H1 (cell line): ENCODE data around the gene RNF146. TPM values are rescaled to one million over a fixed set of nuclear protein-coding genes. Genes with fewer than 3 reads are reported as not detected.

ENCODE experiments used
- CTCF ChIA-PET: fragments of 300-600 bp; sonication (Branson Sonifier 250); formaldehyde crosslinking; loops from one replicate; lab custom pipeline; 2021; ENCODE audit not compliant: partially characterized antibody; lab: Charles Lee
- POLR2A ChIA-PET: fragments of 300-600 bp; sonication (Branson Sonifier 250); formaldehyde crosslinking; loops from one replicate; lab custom pipeline; 2021; ENCODE audit warnings: inconsistent platforms; ENCODE audit not compliant: partially characterized antibody; lab: Charles Lee
- DNase-seq, 2 experiments: peaks; one replicate each; pipeline versions ENCODE4 v3.0.0 to v3.0.0-alpha.2; 2010 to 2022; ENCODE audit warnings: low spot score in 2 of 2, low read depth in 1 of 2, mixed read lengths in 1 of 2
- FAIRE-seq: peaks from 2 replicates; lab custom pipeline; 2011; peaks lifted over from hg19 to GRCh38; lab: Jason Lieb, UNC
- H2AFZ ChIP-seq: 2 replicates; pipeline ENCODE4 v1.8.1; 2012; ENCODE audit warnings: low read length, inconsistent platforms
- H2AK5ac ChIP-seq: 2 replicates; pipeline ENCODE4 v1.6.1; 2013; ENCODE audit warnings: low read depth, low read length
- H2BK120ac ChIP-seq: replicated peaks from 2 replicates; pipeline ENCODE3; 2013; ENCODE audit warnings: low read depth, low read length, inconsistent platforms
- H2BK12ac ChIP-seq: 2 replicates; pipeline ENCODE4 v1.6.1; 2013; ENCODE audit warnings: low read depth, low read length
- H2BK15ac ChIP-seq: 2 replicates; pipeline ENCODE4 v1.6.1; 2013; ENCODE audit warnings: low read length
- H2BK20ac ChIP-seq: 2 replicates; pipeline ENCODE4 v1.6.1; 2013; ENCODE audit warnings: low read length
- H2BK5ac ChIP-seq: 2 replicates; pipeline ENCODE4 v1.6.1; 2013; ENCODE audit warnings: low read depth, low read length
- H3K14ac ChIP-seq: 2 replicates; pipeline ENCODE4 v1.6.1; 2013; ENCODE audit warnings: inconsistent platforms; ENCODE audit not compliant: insufficient read length
- H3K18ac ChIP-seq: 2 replicates; pipeline ENCODE4 v1.6.1; 2013; ENCODE audit warnings: low read length; ENCODE audit errors: extremely low read depth
- H3K23ac ChIP-seq: 2 replicates; pipeline ENCODE4 v1.6.1; 2013; ENCODE audit warnings: inconsistent platforms; ENCODE audit not compliant: insufficient read length
- H3K23me2 ChIP-seq: 2 replicates; pipeline ENCODE4 v1.6.1; 2013; ENCODE audit warnings: low read depth, low read length
- H3K27ac ChIP-seq: 2 replicates; pipeline ENCODE4 v1.6.1; 2011; ENCODE audit warnings: low read depth, low read length, inconsistent platforms
- H3K27me3 ChIP-seq, 4 experiments: replicated peaks in 1 of 4; 1 replicate in 1 of 4; 2 replicates in 3 of 4; pipeline versions ENCODE4 v1.6.1 to v1.8.1; 2011 to 2013; ENCODE audit warnings: low read length in 3 of 4, mild to moderate bottlenecking in 3 of 4, inconsistent platforms in 2 of 4, mixed read lengths in 2 of 4, moderate library complexity in 1 of 4; ENCODE audit not compliant: control insufficient read depth in 3 of 4, insufficient read depth in 3 of 4; ENCODE audit errors: extremely low read depth in 1 of 4
- H3K36me3 ChIP-seq, 4 experiments: 2 replicates each; pipeline versions ENCODE4 v1.6.1 to v1.8.1; 2011 to 2013; ENCODE audit warnings: mild to moderate bottlenecking in 4 of 4, low read length in 3 of 4, moderate library complexity in 2 of 4, control low read depth in 1 of 4, inconsistent platforms in 1 of 4; ENCODE audit not compliant: insufficient read depth in 4 of 4, control insufficient read depth in 2 of 4
- H3K4ac ChIP-seq: replicated peaks from 2 replicates; pipeline ENCODE3; 2013; ENCODE audit warnings: low read length, low read depth, mixed read lengths, inconsistent platforms; ENCODE audit not compliant: insufficient read length
- H3K4me1 ChIP-seq, 4 experiments: replicated peaks in 1 of 4; 1 replicate in 1 of 4; 2 replicates in 3 of 4; pipeline versions ENCODE4 v1.6.1 to v1.8.1; 2011 to 2013; ENCODE audit warnings: low read length in 3 of 4, inconsistent platforms in 2 of 4, mixed read lengths in 1 of 4; ENCODE audit not compliant: insufficient read depth in 4 of 4, control insufficient read depth in 3 of 4
- H3K4me2 ChIP-seq, 2 experiments: 2 replicates each; pipeline versions ENCODE4 v1.6.1 to v1.8.1; 2011 to 2013; ENCODE audit warnings: low read depth in 2 of 2, low read length in 2 of 2, control low read depth in 1 of 2, inconsistent platforms in 1 of 2, mild to moderate bottlenecking in 1 of 2; ENCODE audit not compliant: insufficient read depth in 1 of 2
- H3K4me3 ChIP-seq, 4 experiments: fragments of 200-600, 300-600 bp in 1 of 4; sonication (generic), shearing (Covaris generic), sonication (Bioruptor Twin) in 1 of 4; 2 replicates each; pipeline versions ENCODE4 v1.5.1 to v1.8.1; 2011 to 2016; ENCODE audit warnings: low read length in 4 of 4, low read depth in 3 of 4, control low read depth in 2 of 4, inconsistent platforms in 2 of 4, mild to moderate bottlenecking in 2 of 4, mixed read lengths in 1 of 4, moderate library complexity in 1 of 4; ENCODE audit not compliant: insufficient read depth in 2 of 4; ENCODE audit errors: extremely low read depth in 1 of 4
- H3K56ac ChIP-seq: replicated peaks from 2 replicates; pipeline ENCODE3; 2013; ENCODE audit warnings: low read depth, mild to moderate bottlenecking, mixed read lengths, low read length, inconsistent platforms; ENCODE audit not compliant: insufficient read length
- H3K79me1 ChIP-seq: 2 replicates; pipeline ENCODE4 v1.6.1; 2013; ENCODE audit warnings: low read depth, low read length, control low read depth
- H3K79me2 ChIP-seq, 2 experiments: 2 replicates each; pipeline versions ENCODE4 v1.6.1 to v1.8.1; 2012 to 2013; ENCODE audit warnings: low read length in 2 of 2, mild to moderate bottlenecking in 2 of 2, inconsistent platforms in 1 of 2; ENCODE audit not compliant: insufficient read depth in 2 of 2, control insufficient read depth in 1 of 2
- H3K9ac ChIP-seq, 4 experiments: replicated peaks in 1 of 4; 1 replicate in 1 of 4; 2 replicates in 3 of 4; pipeline versions ENCODE4 v1.6.1 to v1.8.1; 2011 to 2013; ENCODE audit warnings: low read depth in 3 of 4, low read length in 3 of 4, control low read depth in 2 of 4, mild to moderate bottlenecking in 2 of 4, moderate library complexity in 2 of 4, inconsistent platforms in 1 of 4; ENCODE audit errors: extremely low read depth in 1 of 4
- H3K9me3 ChIP-seq, 2 experiments: 2 replicates each; pipeline versions ENCODE4 v1.6.1 to v1.8.1; 2012 to 2013; ENCODE audit warnings: mild to moderate bottlenecking in 2 of 2, moderate library complexity in 2 of 2, control low read depth in 1 of 2, inconsistent platforms in 1 of 2, low read depth in 1 of 2, low read length in 1 of 2, mixed read lengths in 1 of 2; ENCODE audit not compliant: insufficient read depth in 2 of 2
- H4K20me1 ChIP-seq, 2 experiments: replicated peaks in 1 of 2; 2 replicates each; pipeline versions ENCODE3 to v1.8.1; 2011 to 2013; ENCODE audit warnings: inconsistent platforms in 2 of 2, low read length in 2 of 2, mild to moderate bottlenecking in 1 of 2; ENCODE audit not compliant: insufficient read depth in 2 of 2, control insufficient read depth in 1 of 2
- H4K5ac ChIP-seq: 2 replicates; pipeline ENCODE4 v1.6.1; 2013; ENCODE audit warnings: low read length, low read depth, mixed read lengths, inconsistent platforms; ENCODE audit not compliant: insufficient read length
- H4K8ac ChIP-seq: 2 replicates; pipeline ENCODE4 v1.8.0; 2013; ENCODE audit warnings: mild to moderate bottlenecking, moderate library complexity, low read length, inconsistent platforms; ENCODE audit not compliant: insufficient read depth; ENCODE audit errors: extremely low read depth
- H4K91ac ChIP-seq: replicated peaks from 2 replicates; pipeline ENCODE3; 2013; ENCODE audit warnings: low read length, mixed read lengths, inconsistent platforms; ENCODE audit not compliant: insufficient read length
- BCL11A ChIP-seq, 2 experiments: IDR thresholded peaks; one replicate each; pipeline ENCODE4 v1.6.1; 2011; ENCODE audit warnings: low read depth in 2 of 2, low read length in 2 of 2, mild to moderate bottlenecking in 2 of 2
- CTBP2 ChIP-seq: IDR thresholded peaks from 2 replicates; pipeline ENCODE4 v1.7.0; 2011; ENCODE audit warnings: borderline replicate concordance, mild to moderate bottlenecking, moderate library complexity, mixed read lengths, low read length; ENCODE audit not compliant: insufficient read depth, insufficient read length
- KDM5A ChIP-seq: fragments of 200-600 bp; IDR thresholded peaks from 2 replicates; pipeline ENCODE4 v1.7.1; 2012; ENCODE audit warnings: mild to moderate bottlenecking, low read length, inconsistent platforms, mixed read lengths
- NANOG ChIP-seq: IDR thresholded peaks from 2 replicates; pipeline ENCODE4 v1.6.1; 2011; ENCODE audit warnings: low read length, low read depth, mild to moderate bottlenecking, inconsistent platforms; ENCODE audit not compliant: insufficient read depth, poor library complexity, severe bottlenecking
- NRF1 ChIP-seq: IDR thresholded peaks from 2 replicates; pipeline ENCODE4 v1.6.1; 2011; ENCODE audit warnings: mild to moderate bottlenecking, low read depth, low read length, improper control_type of control experiment
- POLR2A ChIP-seq, 2 experiments: IDR thresholded peaks; 1 replicate in 1 of 2; 2 replicates in 1 of 2; pipeline ENCODE4 v1.6.1; 2011; ENCODE audit warnings: low read depth in 2 of 2, low read length in 2 of 2, mild to moderate bottlenecking in 2 of 2; ENCODE audit errors: control extremely low read depth in 1 of 2
- RAD21 ChIP-seq, 2 experiments: IDR thresholded peaks in 1 of 2; conservative IDR thresholded peaks in 1 of 2; 2 replicates each; pipeline ENCODE4 v1.6.1; 2011; ENCODE audit warnings: low read depth in 2 of 2, low read length in 2 of 2, improper control_type of control experiment in 1 of 2, inconsistent platforms in 1 of 2, mild to moderate bottlenecking in 1 of 2, moderate library complexity in 1 of 2
- RFX5 ChIP-seq: IDR thresholded peaks from 2 replicates; pipeline ENCODE4 v1.6.1; 2011; ENCODE audit warnings: low read depth, low read length, improper control_type of control experiment, borderline replicate concordance
- SIRT6 ChIP-seq: IDR thresholded peaks from one replicate; pipeline ENCODE4 v1.7.1; 2012; ENCODE audit warnings: low read length, inconsistent platforms
- SP2 ChIP-seq: IDR thresholded peaks from 2 replicates; pipeline ENCODE4 v1.6.1; 2012; ENCODE audit warnings: mild to moderate bottlenecking, low read length, inconsistent platforms
- SRF ChIP-seq: IDR thresholded peaks from 2 replicates; pipeline ENCODE4 v1.6.1; 2011; ENCODE audit warnings: mild to moderate bottlenecking, low read depth, low read length, moderate library complexity
- ZNF274 ChIP-seq: IDR thresholded peaks from 2 replicates; pipeline ENCODE4 v1.7.0; 2012; ENCODE audit warnings: low read length, borderline replicate concordance; ENCODE audit errors: extremely low read depth
- WGBS, 2 experiments: shearing (Covaris generic) in 1 of 2; methylation state at CpG; one replicate each; pipeline versions ENCODE4 v1.1.6 to v1.1.7; 2013 to 2015; ENCODE audit warnings: low lambda C conversion rate in 2 of 2, mixed read lengths in 2 of 2, inconsistent platforms in 1 of 2, low coverage in 1 of 2, missing lambda C conversion rate in 1 of 2; ENCODE audit not compliant: insufficient replicate concordance in 2 of 2, insufficient coverage in 1 of 2, insufficient read length in 1 of 2; ENCODE audit errors: extremely low coverage in 1 of 2, missing lambda C conversion rate in 1 of 2; 5-methylcytosine and 5-hydroxymethylcytosine counted together
- polyA plus RNA-seq, 7 experiments: library from polyadenylated mRNA; depleted of rRNA in 3 of 7; stranded (reverse) in 5 of 7; unstranded in 2 of 7; fragments of >200 nt in 5 of 7; fragments of 200-250 nt in 2 of 7; gene quantifications; 1 replicate in 5 of 7; 2 replicates in 1 of 7; 4 replicates in 1 of 7; pipeline versions ENCODE4 v1.2.1 to v1.2.3, GENCODE V29; 2011 to 2013; ENCODE audit warnings: missing spikeins in 2 of 7, mixed read lengths in 2 of 7
- total RNA-seq: library from RNA; stranded (reverse); fragmentation: NEBNext Ultra II Directional; extraction: Animal tissue kit (Norgen Biotek cat#: 25700); gene quantifications from 2 replicates; pipeline ENCODE4 v1.2.1, GENCODE V29; 2021
- TF ChIP-seq, protein P1 (sequence below): IDR thresholded peaks from 2 replicates; pipeline ENCODE4 v1.6.1; 2012; ENCODE audit warnings: inconsistent platforms
- TF ChIP-seq, protein P2 (sequence below): IDR thresholded peaks from 2 replicates; pipeline ENCODE4 v1.6.1; 2012; ENCODE audit warnings: inconsistent platforms

RNF146 gene
- total and polyA plus RNA-seq, 2 of the 8 experiments (the other 6 are each of a cell fraction or from before 2014, with no cell fraction given): 16.1 to 30.8 TPM

GRCh38 chr6:127222418-127222817, 44.2 kb upstream of the RNF146 start:
- no peak overlapping the region for H4K8ac ChIP-seq
- no peaks in the 10 kb centered on the region for H3K79me1 ChIP-seq
- H3K56ac ChIP-seq: no peak overlapping the region
- no peaks in the 10 kb centered on the region for H3K4me1 ChIP-seq
- no peak overlapping the region for H3K23ac ChIP-seq
- H3K9ac ChIP-seq: no peak overlapping the region
- H2BK120ac ChIP-seq: no peak overlapping the region
- no peak overlapping the region for H3K27ac ChIP-seq
- no peak overlapping the region for H4K91ac ChIP-seq
- H4K5ac ChIP-seq: no peak overlapping the region
- H2BK15ac ChIP-seq: no peak overlapping the region
- no peak overlapping the region for H2AK5ac ChIP-seq
- DNase-seq: no peak
- no peaks in the 10 kb centered on the region for H4K20me1 ChIP-seq
- WGBS, 2 experiments: 80% methylated on average over 1 of the region's 1 CpG; no CpG with 5 or more reads in 1 of the 2 experiments
- FAIRE-seq: no peak
- H3K36me3 ChIP-seq: no peaks in the 10 kb centered on the region
- H3K18ac ChIP-seq: no peak overlapping the region
- H3K9me3 ChIP-seq: no peaks in the 10 kb centered on the region
- H3K79me2 ChIP-seq: no peaks in the 10 kb centered on the region
- ChIA-PET CTCF (no interaction called here), POLR2A (no interaction called here)
- no peak overlapping the region for H2AFZ ChIP-seq
- no peaks in the 10 kb centered on the region for H3K23me2 ChIP-seq
- no peak overlapping the region for H2BK20ac ChIP-seq
- H3K4ac ChIP-seq: no peak overlapping the region
- no peak overlapping the region for H2BK5ac ChIP-seq
- no peaks in the 10 kb centered on the region for H3K27me3 ChIP-seq
- TF ChIP-seq CTBP2: no peak
- no peak for TF ChIP-seq POLR2A (IDR thresholded peaks at IDR 0.05; ENCODE audit: control extremely low read depth in 1 of 2, low read depth in 2 of 2, low read length in 2 of 2)
- TF ChIP-seq BCL11A (IDR thresholded peaks at IDR 0.05; ENCODE audit: low read depth in 2 of 2, low read length in 2 of 2): no peak
- TF ChIP-seq RFX5: no peak
- TF ChIP-seq NRF1: no peak
- TF ChIP-seq, protein P1, sequence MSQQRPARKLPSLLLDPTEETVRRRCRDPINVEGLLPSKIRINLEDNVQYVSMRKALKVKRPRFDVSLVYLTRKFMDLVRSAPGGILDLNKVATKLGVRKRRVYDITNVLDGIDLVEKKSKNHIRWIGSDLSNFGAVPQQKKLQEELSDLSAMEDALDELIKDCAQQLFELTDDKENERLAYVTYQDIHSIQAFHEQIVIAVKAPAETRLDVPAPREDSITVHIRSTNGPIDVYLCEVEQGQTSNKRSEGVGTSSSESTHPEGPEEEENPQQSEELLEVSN: no peak
- TF ChIP-seq SP2: no peak
- no peak for TF ChIP-seq SIRT6
- TF ChIP-seq KDM5A: no peak
- TF ChIP-seq, protein P2, sequence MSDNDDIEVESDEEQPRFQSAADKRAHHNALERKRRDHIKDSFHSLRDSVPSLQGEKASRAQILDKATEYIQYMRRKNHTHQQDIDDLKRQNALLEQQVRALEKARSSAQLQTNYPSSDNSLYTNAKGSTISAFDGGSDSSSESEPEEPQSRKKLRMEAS: no peak
- no peak for TF ChIP-seq NANOG
- no peak for TF ChIP-seq RAD21 (IDR thresholded peaks at IDR 0.05 in 1 of 2, conservative IDR thresholded peaks at IDR 0.05 in 1 of 2; ENCODE audit: low read depth in 2 of 2, low read length in 2 of 2)
- no peak for TF ChIP-seq ZNF274
- no peak for TF ChIP-seq SRF
- H3K14ac ChIP-seq: no peak overlapping the region
- no peak overlapping the region for H2BK12ac ChIP-seq
- no peak overlapping the region for H3K4me3 ChIP-seq
- no peak overlapping the region for H3K4me2 ChIP-seq
